ENCODE measurements around the gene S100P.

S100P gene

GRCh38 chr4:6684656-6685055 is 9.0 kb upstream of the S100P start:
- no peak overlapping the region for H3K27ac ChIP-seq (ENCODE audit: low read length)
- no peak for ATAC-seq (ENCODE audit: insufficient read depth, low read depth)
- peaks cover 22% of the 10 kb centered on the region; the same call in 1 of the 2 replicates for H4K20me1 ChIP-seq (ENCODE audit: insufficient read depth, low read length)
- no peaks in the 10 kb centered on the region for H3K4me1 ChIP-seq (ENCODE audit: insufficient read depth, low read length)
- no peak for DNase-seq
- H3K9me3 ChIP-seq (ENCODE audit: insufficient read depth, low read length, severe bottlenecking), result no peaks in the 10 kb centered on the region
- no peaks in the 10 kb centered on the region for H3K79me2 ChIP-seq (ENCODE audit: insufficient read depth, low read length)
- no peak overlapping the region for H3K4me3 ChIP-seq (ENCODE audit: low read depth in 1 of 2, low read length in 2 of 2)
- H3K27me3 ChIP-seq (ENCODE audit: insufficient read depth, low read length, poor library complexity), result no peaks in the 10 kb centered on the region
- TF ChIP-seq EZH2 (IDR thresholded peaks at IDR 0.05; ENCODE audit: borderline replicate concordance, low read depth, low read length, severe bottlenecking), result no peak
- TF ChIP-seq, protein P1, sequence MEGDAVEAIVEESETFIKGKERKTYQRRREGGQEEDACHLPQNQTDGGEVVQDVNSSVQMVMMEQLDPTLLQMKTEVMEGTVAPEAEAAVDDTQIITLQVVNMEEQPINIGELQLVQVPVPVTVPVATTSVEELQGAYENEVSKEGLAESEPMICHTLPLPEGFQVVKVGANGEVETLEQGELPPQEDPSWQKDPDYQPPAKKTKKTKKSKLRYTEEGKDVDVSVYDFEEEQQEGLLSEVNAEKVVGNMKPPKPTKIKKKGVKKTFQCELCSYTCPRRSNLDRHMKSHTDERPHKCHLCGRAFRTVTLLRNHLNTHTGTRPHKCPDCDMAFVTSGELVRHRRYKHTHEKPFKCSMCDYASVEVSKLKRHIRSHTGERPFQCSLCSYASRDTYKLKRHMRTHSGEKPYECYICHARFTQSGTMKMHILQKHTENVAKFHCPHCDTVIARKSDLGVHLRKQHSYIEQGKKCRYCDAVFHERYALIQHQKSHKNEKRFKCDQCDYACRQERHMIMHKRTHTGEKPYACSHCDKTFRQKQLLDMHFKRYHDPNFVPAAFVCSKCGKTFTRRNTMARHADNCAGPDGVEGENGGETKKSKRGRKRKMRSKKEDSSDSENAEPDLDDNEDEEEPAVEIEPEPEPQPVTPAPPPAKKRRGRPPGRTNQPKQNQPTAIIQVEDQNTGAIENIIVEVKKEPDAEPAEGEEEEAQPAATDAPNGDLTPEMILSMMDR (IDR thresholded peaks at IDR 0.05; ENCODE audit: borderline replicate concordance, extremely low read depth, low read length, poor library complexity, severe bottlenecking), result no peak
- no peak overlapping the region for H3K9ac ChIP-seq (ENCODE audit: low read depth, low read length)
- 0 out of 2 replicates have a peak, but pooled peaks cover 2% of the 10 kb centered on the region for H3K36me3 ChIP-seq (ENCODE audit: insufficient read depth, low read length)
- no peak overlapping the region for H3K4me2 ChIP-seq (ENCODE audit: insufficient read depth, low read length)
- no peak overlapping the region for H2AFZ ChIP-seq (ENCODE audit: low read depth, low read length)

GRCh38 chr4:6686104-6686787 is 7.4 kb upstream of the S100P start:
- Histone ChIP-seq H3K4me2 (ENCODE audit: insufficient read depth, low read length) (no peak overlapping the region), H3K36me3 (ENCODE audit: insufficient read depth, low read length) (no peaks in the 10 kb centered on the region), H3K4me3 (ENCODE audit: low read depth in 1 of 2, low read length in 2 of 2) (no peak overlapping the region), H3K9ac (ENCODE audit: low read depth, low read length) (no peak overlapping the region), H4K20me1 (ENCODE audit: insufficient read depth, low read length) (peaks cover 11% of the 10 kb centered on the region; the same call in 1 of the 2 replicates), H3K4me1 (ENCODE audit: insufficient read depth, low read length) (no peaks in the 10 kb centered on the region), H3K27me3 (ENCODE audit: insufficient read depth, low read length, poor library complexity) (no peaks in the 10 kb centered on the region), H3K79me2 (ENCODE audit: insufficient read depth, low read length) (no peaks in the 10 kb centered on the region), H2AFZ (ENCODE audit: low read depth, low read length) (no peak overlapping the region), H3K9me3 (ENCODE audit: insufficient read depth, low read length, severe bottlenecking) (no peaks in the 10 kb centered on the region), H3K27ac (ENCODE audit: low read length) (no peak overlapping the region)
- DNase-seq (no peak), ATAC-seq (ENCODE audit: insufficient read depth, low read depth) (no peak)
- TF ChIP-seq, protein P1 (IDR thresholded peaks at IDR 0.05; ENCODE audit: borderline replicate concordance, extremely low read depth, low read length, poor library complexity, severe bottlenecking), result no peak
- TF ChIP-seq EZH2 (IDR thresholded peaks at IDR 0.05; ENCODE audit: borderline replicate concordance, low read depth, low read length, severe bottlenecking), result no peak

DNA sequence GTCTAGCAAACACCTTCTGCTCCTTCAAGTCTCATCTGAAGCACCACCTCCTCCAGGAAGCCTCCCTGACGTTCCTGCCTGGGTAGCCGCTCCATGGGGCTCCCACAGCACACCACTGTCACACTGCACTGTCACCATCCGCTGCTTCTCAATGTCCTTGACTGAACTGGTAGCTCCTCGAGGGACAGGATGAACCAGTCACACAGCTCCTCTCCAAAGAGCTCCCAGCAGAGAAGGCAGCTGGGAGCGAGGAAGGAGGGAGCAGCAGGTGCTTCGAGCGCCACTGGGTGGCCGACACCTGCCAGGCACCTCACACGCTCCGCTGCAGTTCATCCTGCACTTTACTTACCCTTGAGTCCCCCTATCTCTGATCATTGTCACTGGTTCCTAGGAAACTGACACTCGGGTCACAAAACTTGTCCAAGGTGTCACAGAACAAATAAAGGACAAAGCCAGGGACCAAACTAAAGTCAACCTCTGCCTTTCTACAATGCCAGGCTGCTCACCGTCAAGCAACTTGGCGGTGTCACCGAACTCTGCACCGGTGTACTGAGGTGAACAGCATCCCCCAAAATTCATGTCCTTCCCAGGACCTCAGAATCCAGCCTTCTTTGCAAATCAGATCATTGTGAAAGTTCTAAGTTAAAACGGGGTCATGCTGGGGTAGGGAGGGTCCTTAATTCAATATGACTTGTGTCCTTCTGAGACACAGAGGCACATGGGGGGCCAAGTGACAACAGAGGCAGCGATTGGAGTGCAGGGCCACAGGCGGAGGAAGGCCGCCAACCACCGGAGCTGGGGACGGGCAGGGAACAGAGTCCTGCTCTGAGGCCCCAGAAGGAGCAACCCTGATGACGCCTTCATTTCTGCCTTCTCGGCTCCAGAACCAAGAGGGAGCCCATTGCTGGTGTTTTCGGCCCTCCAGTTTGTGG is 5.5 kb upstream of the S100P start:
- H3K36me3 ChIP-seq (ENCODE audit: insufficient read depth, low read length), result no peaks in the 10 kb centered on the region
- no peak overlapping the region for H3K9ac ChIP-seq (ENCODE audit: low read depth, low read length)
- H3K27me3 ChIP-seq (ENCODE audit: insufficient read depth, low read length, poor library complexity), result no peaks in the 10 kb centered on the region
- H4K20me1 ChIP-seq (ENCODE audit: insufficient read depth, low read length), result no peaks in the 10 kb centered on the region
- H2AFZ ChIP-seq (ENCODE audit: low read depth, low read length), result no peak overlapping the region
- H3K79me2 ChIP-seq (ENCODE audit: insufficient read depth, low read length), result no peaks in the 10 kb centered on the region
- no peak overlapping the region for H3K4me3 ChIP-seq (ENCODE audit: low read depth in 1 of 2, low read length in 2 of 2)
- TF ChIP-seq EZH2 (IDR thresholded peaks at IDR 0.05; ENCODE audit: borderline replicate concordance, low read depth, low read length, severe bottlenecking), result no peak
- TF ChIP-seq, protein P1 (IDR thresholded peaks at IDR 0.05; ENCODE audit: borderline replicate concordance, extremely low read depth, low read length, poor library complexity, severe bottlenecking), result no peak
- no peaks in the 10 kb centered on the region for H3K9me3 ChIP-seq (ENCODE audit: insufficient read depth, low read length, severe bottlenecking)
- DNase-seq (no peak), ATAC-seq (ENCODE audit: insufficient read depth, low read depth) (no peak)
- no peaks in the 10 kb centered on the region for H3K4me1 ChIP-seq (ENCODE audit: insufficient read depth, low read length)
- H3K27ac ChIP-seq (ENCODE audit: low read length), result no peak overlapping the region
- H3K4me2 ChIP-seq (ENCODE audit: insufficient read depth, low read length), result no peak overlapping the region

Data from DND-41 (cell line).